Fibroblast of the aortic adventitia (primary cell): ENCODE measurements around the gene GPD1L. TPM values are rescaled to one million over a fixed set of nuclear protein-coding genes. Genes with fewer than 3 reads are reported as not detected.

Experiments used
- DNase-seq: peaks from one replicate; pipeline ENCODE4 v3.0.0-alpha.2; 2010; ENCODE audit warnings: low read depth
- H3K4me3 ChIP-seq: 2 replicates; pipeline ENCODE4 v1.5.1; 2011; ENCODE audit warnings: low read depth, mild to moderate bottlenecking, control low read depth, low read length, moderate library complexity
- CTCF ChIP-seq: IDR thresholded peaks from 2 replicates; pipeline ENCODE4 v1.5.1; 2011; ENCODE audit warnings: mild to moderate bottlenecking, low read length, control low read depth, inconsistent platforms; ENCODE audit not compliant: insufficient read depth
- total RNA-seq: library from RNA; depleted of rRNA; stranded (reverse); fragments of >200 nt; gene quantifications from 2 replicates; pipeline ENCODE4 v1.2.3, GENCODE V29; 2012; ENCODE audit warnings: low replicate concordance

The GPD1L gene
- total RNA-seq, 1 donor: 10.3 TPM

GRCh38 chr3:32125012-32125411, 18.6 kb downstream of the GPD1L start:
- TF ChIP-seq CTCF: no peak
- DNase-seq: no peak
- H3K4me3 ChIP-seq: no peak overlapping the region

GRCh38 chr3:32126305-32127015, 20.0 kb downstream of the GPD1L start:
- no peak for DNase-seq
- no peak overlapping the region for H3K4me3 ChIP-seq
- no peak for TF ChIP-seq CTCF

GRCh38 chr3:32127219-32127826, 20.9 kb downstream of the GPD1L start:
- DNase-seq: no peak
- no peak overlapping the region for H3K4me3 ChIP-seq
- TF ChIP-seq CTCF: no peak

- H3K4me3 ChIP-seq: no peak overlapping the region
- TF ChIP-seq CTCF: no peak
- no peak for DNase-seq
These were observed 22.5 kb downstream of the GPD1L start for GRCh38 chr3:32128936-32129335.

GRCh38 chr3:32129832-32130231, 23.4 kb downstream of the GPD1L start:
- no peak for TF ChIP-seq CTCF
- DNase-seq: no peak
- H3K4me3 ChIP-seq: no peak overlapping the region

GRCh38 chr3:32132121-32132520, 25.7 kb downstream of the GPD1L start:
- DNase-seq: no peak
- no peak for TF ChIP-seq CTCF
- H3K4me3 ChIP-seq: no peak overlapping the region
